Islet of Langerhans (tissue), 1 donor: ENCODE results near the gene SFPQ.
"Not testable (repeated sequence)": the region's sequence is repeated elsewhere in the genome, so short reads cannot be mapped to it uniquely, and the experiment has no call there.

ENCODE experiments used
- FAIRE-seq: peaks from one replicate; lab custom pipeline; 2011; peaks lifted over from hg19 to GRCh38; lab: Jason Lieb, UNC

The SFPQ gene

GRCh38 chr1:35186239-35186638, 6.7 kb downstream of the SFPQ start:
- FAIRE-seq, result no peak

GRCh38 chr1:35185200-35185599, 7.7 kb downstream of the SFPQ start:
- FAIRE-seq, result no peak

- no peak for FAIRE-seq
Observed at GRCh38 chr1:35184495-35185199, 8.3 kb downstream of the SFPQ start.

- FAIRE-seq, result no peak
Observed at GRCh38 chr1:35181790-35182455, 11.0 kb downstream of the SFPQ start.

GRCh38 chr1:35180776-35181374, 12.1 kb downstream of the SFPQ start:
- FAIRE-seq, result no peak

GRCh38 chr1:35179908-35180307, 13.0 kb downstream of the SFPQ start:
- no peak for FAIRE-seq

- FAIRE-seq, result no peak
Observed at GRCh38 chr1:35178874-35179380, 14.0 kb downstream of the SFPQ start.

- no peak for FAIRE-seq
Observed at GRCh38 chr1:35178295-35178695, 14.7 kb downstream of the SFPQ start.

GRCh38 chr1:35177237-35177786, 15.6 kb downstream of the SFPQ start:
- FAIRE-seq, result no peak

GRCh38 chr1:35175602-35176001, 17.3 kb downstream of the SFPQ start:
- no peak for FAIRE-seq

- no peak for FAIRE-seq
Observed at GRCh38 chr1:35175098-35175576, 17.8 kb downstream of the SFPQ start.

GRCh38 chr1:35173909-35174540, 18.9 kb downstream of the SFPQ start:
- FAIRE-seq, result no peak

GRCh38 chr1:35173491-35173890, 19.5 kb downstream of the SFPQ start:
- no peak for FAIRE-seq

GRCh38 chr1:35172022-35172421, 20.9 kb downstream of the SFPQ start:
- no peak for FAIRE-seq

GRCh38 chr1:35171579-35171978, 21.4 kb downstream of the SFPQ start:
- FAIRE-seq, result no peak

- no peak for FAIRE-seq
Observed at GRCh38 chr1:35164893-35165292, 28.1 kb downstream of the SFPQ start.

GRCh38 chr1:35151220-35151619, 41.7 kb downstream of the SFPQ start:
- no peak for FAIRE-seq

- FAIRE-seq, result not testable (repeated sequence)
Observed at GRCh38 chr1:35145892-35146549, 46.9 kb downstream of the SFPQ start.

GRCh38 chr1:35143737-35144508, 49.0 kb downstream of the SFPQ start:
- no peak for FAIRE-seq

- FAIRE-seq, result not testable (repeated sequence)
Observed at GRCh38 chr1:35142728-35143127, 50.2 kb downstream of the SFPQ start.

- not testable (repeated sequence) for FAIRE-seq
Observed at GRCh38 chr1:35142294-35142693, 50.7 kb downstream of the SFPQ start.
